NCI-H526 treated with DMSO at 0.1 percent for 48 hours (cell line): ENCODE results near the gene DOCK3.
"Not testable (repeated sequence)": the region's sequence is repeated elsewhere in the genome, so short reads cannot be mapped to it uniquely, and the experiment has no call there.

Experiments
- DNase-seq: peaks from one replicate; lab custom pipeline; 2025; lab: John Stamatoyannopoulos, UW

DOCK3 gene

DNA sequence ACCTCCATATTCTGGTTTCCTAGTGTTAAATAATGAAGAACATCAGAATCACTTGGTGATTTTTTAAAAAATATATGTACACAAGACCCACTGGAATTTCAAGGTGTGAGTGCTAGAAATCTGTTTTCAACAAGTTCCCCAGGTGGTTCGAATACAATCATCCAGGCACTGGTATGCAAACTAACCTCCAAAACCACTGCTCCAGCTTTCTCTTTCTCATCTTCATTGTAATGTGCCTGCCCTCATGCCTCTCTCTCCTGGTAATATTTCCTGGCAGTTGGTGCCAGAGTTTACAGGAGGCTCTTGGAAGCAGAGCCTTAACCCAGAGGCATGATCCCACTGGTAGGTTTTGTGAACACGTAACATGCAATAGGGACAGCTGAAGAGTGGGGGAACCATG, 547.2 kb downstream of the DOCK3 start:
- DNase-seq, result no peak

DNA sequence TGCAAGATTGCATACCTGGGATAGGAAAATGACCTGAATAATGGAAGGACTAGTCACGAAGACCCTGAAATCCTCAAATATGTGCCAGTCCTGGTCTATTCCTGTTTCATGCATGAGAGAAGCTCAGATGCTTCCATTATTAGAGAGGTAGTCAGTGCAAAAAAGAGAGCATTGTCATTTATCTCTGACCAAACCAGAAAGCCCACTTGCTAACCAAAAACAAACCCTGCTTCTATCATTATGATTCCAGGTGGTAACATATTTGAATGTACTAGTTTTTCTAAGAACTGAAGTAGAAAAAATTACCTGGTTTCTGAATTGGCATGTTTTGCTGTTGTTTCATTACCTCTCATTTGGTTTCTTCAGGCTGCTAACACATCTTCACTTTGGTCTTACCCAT, 549.6 kb downstream of the DOCK3 start:
- DNase-seq, result no peak

DNA sequence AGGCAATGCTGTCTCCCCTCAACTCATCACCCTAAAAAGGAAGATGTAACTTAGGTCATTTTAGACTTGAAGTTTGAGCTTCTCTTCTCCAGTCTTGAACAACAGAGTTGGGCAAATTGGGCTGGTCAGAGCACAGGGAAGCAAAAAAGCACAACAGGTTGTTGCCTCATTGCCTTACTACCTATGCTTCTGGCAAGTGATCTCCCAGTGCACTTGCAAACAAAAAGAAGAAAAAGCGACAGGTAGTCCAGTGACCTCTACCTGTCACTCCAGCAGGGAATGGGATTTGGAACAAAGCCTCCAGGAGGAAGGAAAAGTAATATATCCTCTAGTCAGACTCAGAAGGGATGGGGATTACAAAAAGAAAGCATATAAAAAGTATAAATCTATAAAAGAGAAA, 550.1 kb downstream of the DOCK3 start:
- no peak for DNase-seq

GRCh38 chr3:51242939-51243338, 568.2 kb downstream of the DOCK3 start:
- no peak for DNase-seq

DNA sequence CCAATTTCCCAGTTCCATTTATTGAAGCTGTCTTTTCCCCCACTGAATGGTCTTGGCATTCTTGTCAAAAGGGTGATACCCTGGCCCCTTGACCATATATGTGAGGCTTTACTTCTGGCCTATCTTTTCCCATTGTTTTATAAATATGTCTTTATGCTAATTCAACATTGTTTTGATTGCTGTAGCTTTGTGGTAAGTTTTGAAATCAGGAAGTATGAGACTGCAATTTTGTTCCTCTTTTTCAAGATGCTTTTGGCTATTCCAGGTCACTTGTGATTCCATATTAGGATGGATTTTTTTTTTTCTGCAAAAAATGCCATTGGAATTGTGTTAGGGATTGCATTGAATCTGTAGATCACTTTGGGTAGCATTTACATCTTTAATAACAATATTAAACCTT, 569.2 kb downstream of the DOCK3 start:
- no peak for DNase-seq

GRCh38 chr3:51245867-51246266, 571.1 kb downstream of the DOCK3 start:
- no peak for DNase-seq

DNA sequence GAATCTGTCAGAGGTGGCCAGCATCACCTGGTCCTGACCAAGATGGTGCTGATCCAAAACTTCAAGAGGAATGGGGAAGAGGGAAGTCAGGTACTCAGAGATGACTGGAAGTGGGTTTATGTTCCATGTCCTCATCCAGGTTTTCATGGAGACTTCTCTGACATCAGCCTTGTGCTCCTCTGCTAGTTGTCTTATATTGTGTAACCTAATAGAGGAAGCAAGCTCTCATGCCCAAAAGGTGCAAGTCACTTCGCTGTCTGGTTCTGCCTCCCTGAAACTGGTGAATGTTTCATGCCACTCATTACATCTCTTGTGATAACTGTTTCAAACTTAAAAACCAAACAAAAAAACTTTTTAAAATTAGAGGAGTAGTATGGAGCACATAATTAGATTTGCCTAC, 583.1 kb downstream of the DOCK3 start:
- DNase-seq, result no peak

DNA sequence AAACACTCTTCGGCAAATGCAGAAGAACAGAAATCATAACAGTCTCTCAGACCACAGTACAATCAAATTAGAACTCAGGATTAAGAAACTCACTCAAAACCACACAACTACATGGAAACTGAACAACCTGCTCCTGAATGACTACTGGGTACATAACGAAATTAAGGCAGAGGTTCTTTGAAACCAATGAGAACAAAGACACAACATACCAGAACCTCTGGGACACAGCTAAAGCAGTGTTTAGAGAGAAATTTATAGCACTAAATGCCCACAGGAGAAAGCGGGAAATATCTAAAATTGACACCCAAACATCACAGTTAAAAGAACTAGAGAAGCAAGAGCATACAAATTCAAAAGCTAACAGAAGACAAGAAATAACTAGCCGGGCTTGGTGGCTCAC, 589.4 kb downstream of the DOCK3 start:
- not testable (repeated sequence) for DNase-seq

GRCh38 chr3:51268132-51268531, 593.4 kb downstream of the DOCK3 start:
- DNase-seq, result no peak

- no peak for DNase-seq
Measured at GRCh38 chr3:51269466-51269865, 594.7 kb downstream of the DOCK3 start.

DNA sequence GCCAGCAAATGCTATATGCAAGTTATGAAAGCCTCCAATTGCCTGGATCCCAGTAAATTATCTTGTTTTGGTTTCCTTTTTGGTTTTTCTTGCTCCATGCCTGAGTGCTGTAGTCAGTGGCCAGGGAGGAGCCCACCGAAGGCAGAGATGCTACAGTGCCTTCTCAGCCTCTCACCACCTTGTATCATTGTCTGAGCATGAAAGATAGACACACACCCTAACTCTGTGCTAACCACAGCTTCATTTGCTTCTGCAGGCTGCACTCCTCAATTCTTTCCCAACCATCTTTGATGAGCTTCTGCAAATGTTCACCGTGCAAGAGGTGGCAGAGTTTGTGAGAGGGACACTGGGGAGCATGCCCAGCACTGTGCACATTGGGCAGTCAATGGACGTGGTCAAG, 595.8 kb downstream of the DOCK3 start:
- no peak for DNase-seq

DNA sequence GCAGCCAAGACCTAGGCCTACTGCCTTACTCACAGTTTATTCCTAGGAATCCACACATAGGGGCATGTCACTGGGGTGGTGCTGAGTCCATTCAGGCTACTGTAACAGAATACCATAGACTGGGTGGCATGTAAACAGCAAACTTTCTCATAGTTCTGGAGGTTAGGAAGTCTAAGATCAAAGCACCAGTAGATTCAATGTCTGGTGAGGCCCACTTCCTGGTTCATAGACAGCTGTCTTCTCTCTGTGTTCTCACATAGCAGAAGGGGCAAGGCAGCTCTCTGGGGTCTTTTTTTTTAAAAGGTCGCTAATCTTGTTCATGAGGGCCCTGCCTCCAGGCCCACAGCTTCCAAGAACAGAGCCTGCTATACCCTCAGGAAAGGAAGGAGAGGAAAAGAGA, 596.4 kb downstream of the DOCK3 start:
- no peak for DNase-seq

- no peak for DNase-seq
Measured at GRCh38 chr3:51274052-51274451, 599.3 kb downstream of the DOCK3 start.

GRCh38 chr3:51275111-51275805, 600.5 kb downstream of the DOCK3 start:
- DNase-seq, result no peak

DNA sequence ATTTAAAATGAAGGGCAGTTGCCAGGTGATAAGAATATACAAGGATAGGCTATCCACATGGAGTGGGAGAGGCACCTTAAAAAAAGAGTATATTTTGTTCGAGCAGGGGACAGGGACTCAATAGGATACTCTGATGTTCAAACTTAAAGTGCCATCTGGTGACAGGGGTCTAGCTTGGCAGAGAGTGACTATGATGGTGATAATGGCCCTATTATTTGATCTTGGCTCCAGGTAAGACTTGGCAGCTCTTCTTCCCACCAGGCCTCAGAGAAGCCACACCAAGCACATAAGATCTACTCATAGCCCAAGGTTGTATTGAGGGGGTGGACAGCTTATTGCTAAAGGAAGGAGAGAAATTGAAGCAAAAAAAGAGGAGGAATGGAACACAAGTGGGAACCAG, 601.3 kb downstream of the DOCK3 start:
- DNase-seq, result no peak

- no peak for DNase-seq
Measured at GRCh38 chr3:51279448-51279847, 604.7 kb downstream of the DOCK3 start.

GRCh38 chr3:51280176-51280575, 605.4 kb downstream of the DOCK3 start:
- no peak for DNase-seq

GRCh38 chr3:51282931-51283330, 608.2 kb downstream of the DOCK3 start:
- no peak for DNase-seq

- DNase-seq, result no peak
Measured at GRCh38 chr3:51283421-51283820, 608.7 kb downstream of the DOCK3 start.

DNA sequence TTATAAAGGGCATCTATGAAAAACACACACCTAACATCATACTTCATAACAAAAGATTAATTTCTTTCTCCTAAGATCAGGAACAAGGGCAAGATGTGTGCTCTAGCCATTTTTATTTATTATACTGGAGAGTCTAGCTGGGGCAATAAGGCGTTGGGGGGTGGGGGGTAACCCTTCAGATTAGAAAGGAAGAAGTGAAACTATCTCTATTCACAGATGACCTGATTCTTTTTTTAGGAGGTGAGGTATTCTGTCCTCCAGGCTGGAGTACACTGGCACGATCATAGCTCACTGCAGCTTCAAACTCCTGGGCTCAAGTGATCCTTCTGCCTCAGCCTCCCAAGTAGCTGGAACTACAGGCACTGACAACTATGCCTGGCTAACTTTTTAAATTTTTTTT, 620.9 kb downstream of the DOCK3 start:
- DNase-seq, result no peak

- DNase-seq, result no peak
Measured at GRCh38 chr3:51297333-51297732, 622.6 kb downstream of the DOCK3 start.

GRCh38 chr3:51304230-51304629, 629.5 kb downstream of the DOCK3 start:
- no peak for DNase-seq

DNA sequence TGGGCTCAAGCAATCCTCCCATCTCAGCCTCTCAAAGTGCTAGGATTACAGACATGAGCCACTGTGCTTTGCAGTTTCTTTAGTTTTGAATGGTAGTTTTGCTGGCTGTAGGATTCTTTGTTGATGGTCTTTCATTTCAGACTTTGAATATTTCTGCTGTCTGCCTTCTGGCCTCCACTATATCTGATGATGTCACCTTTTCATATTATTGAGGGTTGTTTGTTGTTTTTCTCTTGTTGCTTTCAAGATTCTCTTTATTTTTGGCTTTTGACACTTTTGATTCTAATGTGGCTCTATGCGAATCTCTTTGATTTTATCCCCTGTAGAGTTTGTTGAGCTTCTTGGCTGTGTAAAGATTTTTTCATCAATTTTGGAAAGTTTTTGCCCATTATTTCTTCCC, 631.4 kb downstream of the DOCK3 start:
- DNase-seq, result no peak

GRCh38 chr3:51307458-51307857, 632.7 kb downstream of the DOCK3 start:
- DNase-seq, result no peak
